HepG2 (cell line): ENCODE results near the gene ENO2. TPM values are rescaled to one million over a fixed set of nuclear protein-coding genes. Genes with fewer than 3 reads are reported as not detected.
A peak's percentile ranks its signal among the peaks of the same experiment; 100 is the strongest.

Experiments used
- FOXA3 ChIP-seq: IDR thresholded peaks from 2 replicates; pipeline ENCODE4 v1.6.1; 2016; ENCODE audit warnings: missing genetic modification reagents, missing compliant biosample characterization
- GABPB1 ChIP-seq: IDR thresholded peaks from 2 replicates; pipeline ENCODE4 v1.6.1; 2016; ENCODE audit warnings: mild to moderate bottlenecking, missing genetic modification reagents, moderate library complexity, missing compliant biosample characterization
- GLMP ChIP-seq: sonication (generic); formaldehyde crosslinking; IDR thresholded peaks from 2 replicates; pipeline ENCODE4 v1.9.0; 2021; ENCODE audit warnings: missing genetic modification reagents, mild to moderate bottlenecking, borderline replicate concordance
- IRX3 ChIP-seq: sonication (generic); formaldehyde crosslinking; IDR thresholded peaks from 2 replicates; pipeline ENCODE4 v1.8.1; 2023; ENCODE audit warnings: mild to moderate bottlenecking, low read depth, missing genetic modification reagents, borderline replicate concordance
- ISL2 ChIP-seq: sonication (generic); formaldehyde crosslinking; IDR thresholded peaks from 2 replicates; pipeline ENCODE4 v1.5.0; 2020; ENCODE audit warnings: missing genetic modification reagents
- U2AF1 ChIP-seq: fragments of 200-400 bp; formaldehyde crosslinking; optimal IDR thresholded peaks from 2 replicates; pipeline ENCODE3; 2017; ENCODE audit warnings: mild to moderate bottlenecking, low read depth, low read length
- YEATS4 ChIP-seq: sonication (generic); formaldehyde crosslinking; IDR thresholded peaks from 2 replicates; pipeline ENCODE4 v1.4.0; 2020; ENCODE audit warnings: missing genetic modification reagents, borderline replicate concordance
- ZBTB14 ChIP-seq: sonication (generic); formaldehyde crosslinking; IDR thresholded peaks from 2 replicates; pipeline ENCODE4 v1.4.0; 2020; ENCODE audit warnings: missing genetic modification reagents
- ZNF354B ChIP-seq: sonication (generic); formaldehyde crosslinking; IDR thresholded peaks from 2 replicates; pipeline ENCODE4 v1.8.0; 2022; ENCODE audit warnings: mild to moderate bottlenecking, missing genetic modification reagents
- ZNF883 ChIP-seq: sonication (generic); formaldehyde crosslinking; IDR thresholded peaks from 2 replicates; pipeline ENCODE4 v1.5.1; 2020; ENCODE audit warnings: mild to moderate bottlenecking, missing genetic modification reagents; ENCODE audit errors: not compliant biosample characterization
- polyA plus RNA-seq, 8 experiments: library from polyadenylated mRNA; depleted of rRNA in 3 of 8; stranded (reverse) in 7 of 8; unstranded in 1 of 8; fragments of >200 nt; fragmentation: Illumina TruSeq in 4 of 8; extraction: Trizol in 4 of 8; gene quantifications; 2 replicates each; pipeline versions ENCODE4 v1.2.1 to v1.2.3, GENCODE V29; 2011 to 2016; ENCODE audit warnings: low read depth in 4 of 8, missing spikeins in 1 of 8, mixed read lengths in 1 of 8; ENCODE audit not compliant: insufficient read depth in 1 of 8
- total RNA-seq, 5 experiments: library from RNA; depleted of rRNA; stranded (reverse); fragments of >200 nt; fragmentation: Illumina TruSeq; extraction: Trizol; gene quantifications; 2 replicates each; pipeline ENCODE4 v1.2.3, GENCODE V29; 2016; ENCODE audit warnings: low read depth in 1 of 5
- TF ChIP-seq, protein P1 (sequence below): sonication (generic); formaldehyde crosslinking; IDR thresholded peaks from 2 replicates; pipeline ENCODE4 v1.4.0; 2020; ENCODE audit warnings: missing genetic modification reagents, borderline replicate concordance
- TF ChIP-seq, protein P2 (sequence below): sonication (generic); formaldehyde crosslinking; IDR thresholded peaks from 2 replicates; pipeline ENCODE4 v1.4.0; 2020; ENCODE audit warnings: missing genetic modification reagents
- TF ChIP-seq, protein P3 (sequence below): sonication (generic); formaldehyde crosslinking; IDR thresholded peaks from 2 replicates; pipeline ENCODE4 v1.4.0; 2020; ENCODE audit warnings: missing genetic modification reagents
- TF ChIP-seq, protein P4 (sequence below): IDR thresholded peaks from 2 replicates; pipeline ENCODE4 v1.6.1; 2012; ENCODE audit warnings: inconsistent platforms
- TF ChIP-seq, protein P5 (sequence below): sonication (generic); formaldehyde crosslinking; IDR thresholded peaks from 2 replicates; pipeline ENCODE4 v1.4.0; 2020; ENCODE audit warnings: mild to moderate bottlenecking, missing genetic modification reagents

The ENO2 gene
- total and polyA plus RNA-seq, 2 of the 13 experiments (the other 11 are each of a cell fraction or from before 2014, with no cell fraction given) = 19.3 to 136 TPM

DNA sequence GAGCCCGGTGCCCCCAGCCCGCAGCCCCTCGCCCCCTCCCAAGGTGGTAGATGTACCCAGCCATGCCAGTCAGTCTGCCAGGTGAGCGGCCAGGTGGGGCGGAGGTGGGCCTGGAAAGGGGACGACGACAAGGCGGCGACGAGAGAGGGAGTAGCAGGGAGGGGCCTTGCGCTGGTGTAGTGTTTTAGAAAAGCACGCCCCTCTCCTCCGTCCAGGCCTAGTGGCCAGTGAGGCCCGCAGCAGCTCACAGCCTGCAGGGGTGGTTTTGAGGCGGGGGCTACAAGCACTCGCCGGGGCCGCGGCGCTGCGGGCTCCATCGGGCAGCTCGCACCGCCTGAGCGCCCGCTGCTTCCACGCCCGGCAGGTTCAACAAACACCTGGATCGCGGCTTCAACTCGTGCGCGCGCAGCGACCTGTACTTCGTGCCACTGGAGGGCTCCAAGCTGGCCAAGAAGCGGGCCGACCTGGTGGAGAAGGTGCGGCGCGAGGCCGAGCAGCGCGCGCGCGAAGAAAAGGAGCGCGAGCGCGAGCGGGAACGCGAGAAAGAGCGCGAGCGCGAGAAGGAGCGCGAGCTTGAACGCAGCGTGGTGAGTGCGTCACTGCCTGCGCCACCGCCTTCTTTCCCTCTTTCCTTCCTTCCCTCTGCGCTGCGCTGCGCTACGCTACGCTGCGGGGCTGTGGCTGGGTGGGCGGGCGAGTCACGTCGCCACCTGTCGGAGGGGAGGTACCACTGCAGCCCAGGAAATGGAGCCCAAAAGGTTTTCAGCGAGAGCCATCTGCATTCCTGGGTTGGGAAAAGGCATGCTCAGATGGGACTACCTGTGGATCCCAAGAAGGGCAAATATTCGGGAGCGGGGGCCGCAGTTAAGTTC, 23.3 kb downstream of the ENO2 start (continued):
- TF ChIP-seq, protein P1, sequence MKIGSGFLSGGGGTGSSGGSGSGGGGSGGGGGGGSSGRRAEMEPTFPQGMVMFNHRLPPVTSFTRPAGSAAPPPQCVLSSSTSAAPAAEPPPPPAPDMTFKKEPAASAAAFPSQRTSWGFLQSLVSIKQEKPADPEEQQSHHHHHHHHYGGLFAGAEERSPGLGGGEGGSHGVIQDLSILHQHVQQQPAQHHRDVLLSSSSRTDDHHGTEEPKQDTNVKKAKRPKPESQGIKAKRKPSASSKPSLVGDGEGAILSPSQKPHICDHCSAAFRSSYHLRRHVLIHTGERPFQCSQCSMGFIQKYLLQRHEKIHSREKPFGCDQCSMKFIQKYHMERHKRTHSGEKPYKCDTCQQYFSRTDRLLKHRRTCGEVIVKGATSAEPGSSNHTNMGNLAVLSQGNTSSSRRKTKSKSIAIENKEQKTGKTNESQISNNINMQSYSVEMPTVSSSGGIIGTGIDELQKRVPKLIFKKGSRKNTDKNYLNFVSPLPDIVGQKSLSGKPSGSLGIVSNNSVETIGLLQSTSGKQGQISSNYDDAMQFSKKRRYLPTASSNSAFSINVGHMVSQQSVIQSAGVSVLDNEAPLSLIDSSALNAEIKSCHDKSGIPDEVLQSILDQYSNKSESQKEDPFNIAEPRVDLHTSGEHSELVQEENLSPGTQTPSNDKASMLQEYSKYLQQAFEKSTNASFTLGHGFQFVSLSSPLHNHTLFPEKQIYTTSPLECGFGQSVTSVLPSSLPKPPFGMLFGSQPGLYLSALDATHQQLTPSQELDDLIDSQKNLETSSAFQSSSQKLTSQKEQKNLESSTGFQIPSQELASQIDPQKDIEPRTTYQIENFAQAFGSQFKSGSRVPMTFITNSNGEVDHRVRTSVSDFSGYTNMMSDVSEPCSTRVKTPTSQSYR (CRISPR knock-in tag) = 0 out of 2 replicates have a peak, but pooled peaks have one; percentile 20
- TF ChIP-seq YEATS4 (CRISPR knock-in tag) (peak; percentile 50; the same call in 1 of the 2 replicates), GLMP (no peak), U2AF1 (peak; percentile 27), FOXA3 (CRISPR knock-in tag) (peak; percentile 76), GABPB1 (CRISPR knock-in tag) (peak; percentile 96), ZNF354B (CRISPR knock-in tag) (no peak), ZNF883 (peak; percentile 69), ZBTB14 (CRISPR knock-in tag) (peak; percentile 100), ISL2 (CRISPR knock-in tag) (no peak), IRX3 (peak; percentile 90)
- TF ChIP-seq, protein P2, sequence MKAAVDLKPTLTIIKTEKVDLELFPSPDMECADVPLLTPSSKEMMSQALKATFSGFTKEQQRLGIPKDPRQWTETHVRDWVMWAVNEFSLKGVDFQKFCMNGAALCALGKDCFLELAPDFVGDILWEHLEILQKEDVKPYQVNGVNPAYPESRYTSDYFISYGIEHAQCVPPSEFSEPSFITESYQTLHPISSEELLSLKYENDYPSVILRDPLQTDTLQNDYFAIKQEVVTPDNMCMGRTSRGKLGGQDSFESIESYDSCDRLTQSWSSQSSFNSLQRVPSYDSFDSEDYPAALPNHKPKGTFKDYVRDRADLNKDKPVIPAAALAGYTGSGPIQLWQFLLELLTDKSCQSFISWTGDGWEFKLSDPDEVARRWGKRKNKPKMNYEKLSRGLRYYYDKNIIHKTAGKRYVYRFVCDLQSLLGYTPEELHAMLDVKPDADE (CRISPR knock-in tag) = no peak
- TF ChIP-seq, protein P3, sequence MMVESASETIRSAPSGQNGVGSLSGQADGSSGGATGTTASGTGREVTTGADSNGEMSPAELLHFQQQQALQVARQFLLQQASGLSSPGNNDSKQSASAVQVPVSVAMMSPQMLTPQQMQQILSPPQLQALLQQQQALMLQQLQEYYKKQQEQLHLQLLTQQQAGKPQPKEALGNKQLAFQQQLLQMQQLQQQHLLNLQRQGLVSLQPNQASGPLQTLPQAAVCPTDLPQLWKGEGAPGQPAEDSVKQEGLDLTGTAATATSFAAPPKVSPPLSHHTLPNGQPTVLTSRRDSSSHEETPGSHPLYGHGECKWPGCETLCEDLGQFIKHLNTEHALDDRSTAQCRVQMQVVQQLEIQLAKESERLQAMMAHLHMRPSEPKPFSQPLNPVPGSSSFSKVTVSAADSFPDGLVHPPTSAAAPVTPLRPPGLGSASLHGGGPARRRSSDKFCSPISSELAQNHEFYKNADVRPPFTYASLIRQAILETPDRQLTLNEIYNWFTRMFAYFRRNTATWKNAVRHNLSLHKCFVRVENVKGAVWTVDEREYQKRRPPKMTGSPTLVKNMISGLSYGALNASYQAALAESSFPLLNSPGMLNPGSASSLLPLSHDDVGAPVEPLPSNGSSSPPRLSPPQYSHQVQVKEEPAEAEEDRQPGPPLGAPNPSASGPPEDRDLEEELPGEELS (CRISPR knock-in tag) = peak; percentile 51; the same call in 1 of the 2 replicates
- TF ChIP-seq, protein P4, sequence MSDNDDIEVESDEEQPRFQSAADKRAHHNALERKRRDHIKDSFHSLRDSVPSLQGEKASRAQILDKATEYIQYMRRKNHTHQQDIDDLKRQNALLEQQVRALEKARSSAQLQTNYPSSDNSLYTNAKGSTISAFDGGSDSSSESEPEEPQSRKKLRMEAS = peak; percentile 94
- TF ChIP-seq, protein P5, sequence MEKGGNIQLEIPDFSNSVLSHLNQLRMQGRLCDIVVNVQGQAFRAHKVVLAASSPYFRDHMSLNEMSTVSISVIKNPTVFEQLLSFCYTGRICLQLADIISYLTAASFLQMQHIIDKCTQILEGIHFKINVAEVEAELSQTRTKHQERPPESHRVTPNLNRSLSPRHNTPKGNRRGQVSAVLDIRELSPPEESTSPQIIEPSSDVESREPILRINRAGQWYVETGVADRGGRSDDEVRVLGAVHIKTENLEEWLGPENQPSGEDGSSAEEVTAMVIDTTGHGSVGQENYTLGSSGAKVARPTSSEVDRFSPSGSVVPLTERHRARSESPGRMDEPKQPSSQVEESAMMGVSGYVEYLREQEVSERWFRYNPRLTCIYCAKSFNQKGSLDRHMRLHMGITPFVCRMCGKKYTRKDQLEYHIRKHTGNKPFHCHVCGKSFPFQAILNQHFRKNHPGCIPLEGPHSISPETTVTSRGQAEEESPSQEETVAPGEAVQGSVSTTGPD = 0 out of 2 replicates have a peak, but pooled peaks have one; percentile 38
